GM06990 (cell line): ENCODE results near the gene CCDC171.

Source experiments
- DNase-seq: peaks from one replicate; pipeline ENCODE4 v3.0.0-alpha.2; 2011; ENCODE audit not compliant: insufficient read length; ENCODE audit errors: extremely low read depth
- H3K27me3 ChIP-seq: replicated peaks from 2 replicates; pipeline ENCODE4 v1.6.0; 2011; ENCODE audit warnings: low read length; ENCODE audit not compliant: control insufficient read depth, insufficient read depth
- H3K36me3 ChIP-seq: 2 replicates; pipeline ENCODE4 v1.5.1; 2011; ENCODE audit warnings: low read length; ENCODE audit not compliant: control insufficient read depth, insufficient read depth
- H3K4me3 ChIP-seq: replicated peaks from 2 replicates; pipeline ENCODE4 v1.5.1; 2011; ENCODE audit warnings: low read depth, mild to moderate bottlenecking, control low read depth, low read length
- TF ChIP-seq, protein P1 (sequence below): IDR thresholded peaks from 2 replicates; pipeline ENCODE4 v1.5.1; 2011; ENCODE audit warnings: low read length, control low read depth, mild to moderate bottlenecking, inconsistent platforms; ENCODE audit not compliant: insufficient read depth, poor library complexity, severe bottlenecking

CCDC171 gene

GRCh38 chr9:16013366-16013765, 460.5 kb downstream of the CCDC171 start:
- no peak for DNase-seq
- no peak overlapping the region for H3K4me3 ChIP-seq
- no peaks in the 10 kb centered on the region for H3K36me3 ChIP-seq
- TF ChIP-seq, protein P1, sequence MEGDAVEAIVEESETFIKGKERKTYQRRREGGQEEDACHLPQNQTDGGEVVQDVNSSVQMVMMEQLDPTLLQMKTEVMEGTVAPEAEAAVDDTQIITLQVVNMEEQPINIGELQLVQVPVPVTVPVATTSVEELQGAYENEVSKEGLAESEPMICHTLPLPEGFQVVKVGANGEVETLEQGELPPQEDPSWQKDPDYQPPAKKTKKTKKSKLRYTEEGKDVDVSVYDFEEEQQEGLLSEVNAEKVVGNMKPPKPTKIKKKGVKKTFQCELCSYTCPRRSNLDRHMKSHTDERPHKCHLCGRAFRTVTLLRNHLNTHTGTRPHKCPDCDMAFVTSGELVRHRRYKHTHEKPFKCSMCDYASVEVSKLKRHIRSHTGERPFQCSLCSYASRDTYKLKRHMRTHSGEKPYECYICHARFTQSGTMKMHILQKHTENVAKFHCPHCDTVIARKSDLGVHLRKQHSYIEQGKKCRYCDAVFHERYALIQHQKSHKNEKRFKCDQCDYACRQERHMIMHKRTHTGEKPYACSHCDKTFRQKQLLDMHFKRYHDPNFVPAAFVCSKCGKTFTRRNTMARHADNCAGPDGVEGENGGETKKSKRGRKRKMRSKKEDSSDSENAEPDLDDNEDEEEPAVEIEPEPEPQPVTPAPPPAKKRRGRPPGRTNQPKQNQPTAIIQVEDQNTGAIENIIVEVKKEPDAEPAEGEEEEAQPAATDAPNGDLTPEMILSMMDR: no peak
- no peaks in the 10 kb centered on the region for H3K27me3 ChIP-seq

GRCh38 chr9:16013826-16014225, 461.0 kb downstream of the CCDC171 start:
- Histone ChIP-seq H3K4me3 (no peak overlapping the region), H3K27me3 (no peaks in the 10 kb centered on the region), H3K36me3 (no peaks in the 10 kb centered on the region)
- DNase-seq: no peak
- TF ChIP-seq, protein P1: no peak

DNA sequence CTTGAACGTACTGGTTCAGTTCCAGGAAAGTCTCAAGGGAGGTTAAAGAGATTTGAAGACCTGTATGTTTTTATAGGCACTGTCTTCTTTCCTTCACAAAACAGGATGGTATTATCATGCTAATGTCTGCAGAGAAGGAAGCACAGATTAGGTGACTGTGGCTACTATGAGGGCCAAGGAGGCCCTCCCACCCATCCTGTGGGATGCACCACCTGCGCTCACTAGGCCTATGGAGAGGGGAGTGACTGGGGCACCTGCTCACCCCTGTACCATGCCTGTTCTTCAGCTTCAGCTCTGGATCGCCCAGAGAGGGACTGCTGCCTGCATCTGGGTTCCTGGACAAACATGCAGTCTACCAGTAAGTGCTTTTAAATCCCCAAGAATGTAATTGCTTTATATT, 469.4 kb downstream of the CCDC171 start:
- H3K36me3 ChIP-seq: no peaks in the 10 kb centered on the region
- no peak overlapping the region for H3K4me3 ChIP-seq
- TF ChIP-seq, protein P1: no peak
- no peaks in the 10 kb centered on the region for H3K27me3 ChIP-seq
- no peak for DNase-seq

DNA sequence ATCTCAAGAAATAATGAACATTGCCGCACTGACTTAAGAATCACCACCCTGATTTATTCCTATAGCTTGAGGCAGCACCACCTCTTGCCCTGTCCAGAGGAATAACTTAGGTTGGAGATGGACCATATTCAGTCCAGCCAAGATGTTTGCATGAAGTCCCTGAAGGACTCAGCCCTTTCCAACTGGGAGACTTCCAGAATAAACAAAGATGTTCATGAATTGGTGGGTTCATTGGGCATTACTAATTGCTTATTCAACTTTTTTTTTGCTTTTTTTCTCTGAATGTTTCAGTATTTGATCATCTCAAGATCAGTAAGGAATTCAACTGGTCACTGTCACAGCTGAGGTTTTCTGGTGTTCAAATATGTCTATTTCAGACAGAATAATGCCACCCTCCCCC, 470.6 kb downstream of the CCDC171 start:
- H3K4me3 ChIP-seq: no peak overlapping the region
- DNase-seq: no peak
- TF ChIP-seq, protein P1: no peak
- H3K27me3 ChIP-seq: no peaks in the 10 kb centered on the region
- H3K36me3 ChIP-seq: no peaks in the 10 kb centered on the region
